Kidney epithelial cell (primary cell): ENCODE results near the gene PRR23E. TPM values are rescaled to one million over a fixed set of nuclear protein-coding genes. Genes with fewer than 3 reads are reported as not detected.

Experiments used
- DNase-seq: peaks from one replicate; pipeline ENCODE4 v3.0.0-alpha.2; 2010; ENCODE audit warnings: low read depth
- H3K27me3 ChIP-seq: 2 replicates; pipeline ENCODE4 v1.6.0; 2011; ENCODE audit warnings: low read length; ENCODE audit not compliant: control insufficient read depth, insufficient read depth
- H3K36me3 ChIP-seq: 2 replicates; pipeline ENCODE4 v1.5.1; 2011; ENCODE audit warnings: low read length; ENCODE audit not compliant: control insufficient read depth, insufficient read depth
- H3K4me3 ChIP-seq: 2 replicates; pipeline ENCODE4 v1.5.1; 2011; ENCODE audit warnings: low read depth, mild to moderate bottlenecking, control low read depth, low read length
- total RNA-seq: library from RNA; depleted of rRNA; stranded (reverse); fragments of >200 nt; gene quantifications from 2 replicates; pipeline ENCODE4 v1.2.3, GENCODE V29; 2015
- TF ChIP-seq, protein P1 (sequence below): IDR thresholded peaks from 2 replicates; pipeline ENCODE4 v1.5.1; 2011; ENCODE audit warnings: mild to moderate bottlenecking, moderate library complexity, low read length, control low read depth, inconsistent platforms; ENCODE audit not compliant: insufficient read depth, poor library complexity, severe bottlenecking

Gene PRR23E
- total RNA-seq, 1 donor from 2014 or later = not detected

DNA sequence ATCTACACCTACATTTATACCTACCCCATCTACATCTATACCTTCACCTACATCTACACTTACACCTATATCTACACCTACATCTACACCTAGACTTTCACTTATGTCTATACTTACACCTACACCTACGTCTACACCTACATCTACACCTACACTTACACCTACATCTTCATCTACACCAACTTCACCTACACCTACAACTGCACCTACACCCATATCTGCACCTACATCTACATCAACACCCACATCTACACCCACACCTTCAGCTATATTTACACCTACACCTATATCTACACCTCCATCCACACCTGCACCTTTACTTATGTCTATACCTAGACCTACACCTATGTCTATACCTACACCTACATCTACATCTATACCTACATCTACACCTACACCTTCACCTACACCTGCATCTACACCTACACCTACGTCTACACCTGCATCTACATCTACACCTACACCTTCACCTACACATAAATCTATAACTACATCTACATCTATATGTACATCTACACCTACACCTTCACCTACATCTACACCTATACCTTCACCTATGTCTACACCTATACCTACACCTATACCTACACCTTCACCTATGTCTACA lies 30.9 kb upstream of the PRR23E start:
- no peak for DNase-seq
- TF ChIP-seq, protein P1, sequence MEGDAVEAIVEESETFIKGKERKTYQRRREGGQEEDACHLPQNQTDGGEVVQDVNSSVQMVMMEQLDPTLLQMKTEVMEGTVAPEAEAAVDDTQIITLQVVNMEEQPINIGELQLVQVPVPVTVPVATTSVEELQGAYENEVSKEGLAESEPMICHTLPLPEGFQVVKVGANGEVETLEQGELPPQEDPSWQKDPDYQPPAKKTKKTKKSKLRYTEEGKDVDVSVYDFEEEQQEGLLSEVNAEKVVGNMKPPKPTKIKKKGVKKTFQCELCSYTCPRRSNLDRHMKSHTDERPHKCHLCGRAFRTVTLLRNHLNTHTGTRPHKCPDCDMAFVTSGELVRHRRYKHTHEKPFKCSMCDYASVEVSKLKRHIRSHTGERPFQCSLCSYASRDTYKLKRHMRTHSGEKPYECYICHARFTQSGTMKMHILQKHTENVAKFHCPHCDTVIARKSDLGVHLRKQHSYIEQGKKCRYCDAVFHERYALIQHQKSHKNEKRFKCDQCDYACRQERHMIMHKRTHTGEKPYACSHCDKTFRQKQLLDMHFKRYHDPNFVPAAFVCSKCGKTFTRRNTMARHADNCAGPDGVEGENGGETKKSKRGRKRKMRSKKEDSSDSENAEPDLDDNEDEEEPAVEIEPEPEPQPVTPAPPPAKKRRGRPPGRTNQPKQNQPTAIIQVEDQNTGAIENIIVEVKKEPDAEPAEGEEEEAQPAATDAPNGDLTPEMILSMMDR = no peak
- Histone ChIP-seq H3K27me3 (peaks cover 9% of the 10 kb centered on the region), H3K4me3 (no peak overlapping the region), H3K36me3 (no peaks in the 10 kb centered on the region)

DNA sequence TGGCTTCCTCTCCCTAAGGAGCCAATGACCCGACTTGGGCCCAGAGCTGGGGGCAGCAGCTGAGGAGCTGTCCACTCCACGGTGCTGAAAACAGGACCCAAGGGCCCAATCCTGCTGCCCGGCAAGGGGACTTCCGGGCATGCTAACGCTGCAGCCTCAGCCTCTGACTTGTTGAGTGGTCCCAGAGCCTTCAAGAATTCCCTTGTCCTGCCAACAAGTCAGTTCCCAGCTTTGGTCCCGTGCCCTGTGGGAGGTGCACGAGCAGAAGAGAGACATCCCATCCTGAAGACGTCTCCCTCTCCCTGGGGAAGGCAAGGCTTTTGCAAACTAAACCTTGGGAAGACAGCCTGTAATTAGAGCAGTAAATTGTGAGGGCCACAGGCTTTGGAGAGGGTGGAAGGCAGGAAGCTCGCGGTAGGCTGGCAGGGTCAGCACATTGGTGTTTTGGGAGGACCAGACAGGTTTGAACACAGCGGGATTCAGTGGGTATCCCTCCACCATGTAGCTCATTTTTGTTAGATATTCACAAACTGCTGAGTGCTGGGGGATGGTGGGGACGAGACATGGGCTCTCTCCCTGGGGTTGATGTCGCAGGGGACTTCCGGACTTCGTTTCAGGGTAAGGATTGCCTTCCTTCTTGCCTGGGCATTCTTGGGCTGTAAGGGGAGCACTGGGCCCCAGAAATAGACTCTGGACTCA lies 29.8 kb upstream of the PRR23E start:
- H3K4me3 ChIP-seq = no peak overlapping the region
- H3K36me3 ChIP-seq = no peaks in the 10 kb centered on the region
- H3K27me3 ChIP-seq = peaks cover 13% of the 10 kb centered on the region
- no peak for DNase-seq
- TF ChIP-seq, protein P1 = no peak

DNA sequence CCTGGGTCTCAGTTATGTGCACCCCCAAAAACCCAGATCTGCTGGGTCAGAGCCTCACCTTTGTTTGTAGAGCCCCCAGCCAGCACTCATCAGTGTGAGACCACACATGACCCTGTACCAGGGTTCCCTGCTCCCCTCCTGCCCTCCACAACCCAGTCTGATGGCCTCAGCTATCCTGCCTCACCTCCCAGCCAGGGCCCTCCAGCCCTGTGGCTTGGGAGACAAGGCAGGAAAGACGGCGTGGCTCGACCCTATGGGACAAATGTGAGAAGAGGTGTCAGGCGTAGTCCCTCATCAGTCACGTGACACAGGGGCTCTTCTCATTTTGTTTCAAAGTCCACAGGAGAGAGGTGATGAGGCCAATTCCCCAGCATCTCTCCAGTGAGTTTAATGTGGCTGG lies 28.3 kb upstream of the PRR23E start:
- Histone ChIP-seq H3K36me3 (no peaks in the 10 kb centered on the region), H3K27me3 (peaks cover 14% of the 10 kb centered on the region), H3K4me3 (no peak overlapping the region)
- DNase-seq = no peak
- TF ChIP-seq, protein P1 = no peak

DNA sequence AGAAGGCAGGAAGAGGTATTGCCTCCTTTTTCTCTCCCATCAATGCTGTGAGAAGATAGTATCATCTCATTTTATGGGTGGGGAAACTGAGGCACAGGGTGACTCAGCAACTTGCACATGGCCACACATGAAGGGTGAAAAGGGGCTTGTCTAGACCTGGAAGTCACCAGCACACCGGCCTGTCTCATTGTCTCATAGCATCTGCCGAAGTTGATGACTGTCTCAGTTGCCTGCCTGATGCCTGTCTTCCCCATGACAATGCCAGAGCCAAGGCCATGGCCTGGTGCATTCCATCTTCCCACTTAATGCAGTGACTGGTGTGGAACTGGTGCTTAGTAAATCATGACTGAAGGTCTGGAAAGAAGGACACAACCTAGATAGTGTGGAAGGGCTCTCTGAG lies 27.9 kb upstream of the PRR23E start:
- TF ChIP-seq, protein P1 = no peak
- no peak overlapping the region for H3K4me3 ChIP-seq
- H3K27me3 ChIP-seq = peaks cover 12% of the 10 kb centered on the region
- DNase-seq = no peak
- no peaks in the 10 kb centered on the region for H3K36me3 ChIP-seq

DNA sequence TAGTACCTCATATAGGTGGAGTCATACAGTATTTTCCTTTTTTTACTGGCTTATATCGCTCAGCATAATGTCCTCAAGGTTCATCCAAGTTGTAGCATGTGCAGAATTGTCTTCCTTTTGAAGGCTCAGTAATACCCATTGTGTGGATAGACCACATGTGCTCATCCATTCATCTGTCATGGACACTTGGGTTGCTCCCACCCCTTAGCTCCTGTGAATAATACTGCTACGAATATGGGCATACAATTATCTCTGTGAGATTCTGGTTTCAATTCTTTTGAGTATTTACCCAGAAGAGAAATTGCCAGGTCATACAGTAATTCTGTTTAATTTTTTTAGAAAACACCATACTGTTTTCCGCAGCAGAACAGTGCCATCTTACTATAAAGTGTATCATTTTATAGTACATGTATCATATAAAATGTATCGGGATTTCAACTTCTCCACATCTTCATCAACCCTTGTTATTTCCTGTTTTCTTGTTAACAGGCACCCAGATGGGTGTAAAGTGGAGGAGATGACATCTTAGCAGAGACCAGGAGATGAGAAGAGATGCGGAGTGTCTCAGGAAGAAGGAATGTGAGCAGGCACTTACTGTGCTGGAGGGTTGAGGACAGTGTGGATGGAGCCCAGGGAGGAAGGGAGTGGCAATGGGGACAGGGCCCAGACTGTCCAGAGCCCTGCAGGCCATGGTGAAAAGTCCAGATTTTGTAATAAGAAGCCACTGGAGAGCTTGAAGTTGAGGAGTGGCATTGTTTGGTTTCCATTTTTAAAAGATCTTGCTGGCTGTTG lies 27.0 kb upstream of the PRR23E start:
- no peak for DNase-seq

More for the DNA sequence above, 27.0 kb upstream of the PRR23E start:
- no peak overlapping the region for H3K4me3 ChIP-seq
- TF ChIP-seq, protein P1 = no peak
- H3K27me3 ChIP-seq = peaks cover 12% of the 10 kb centered on the region
- H3K36me3 ChIP-seq = no peaks in the 10 kb centered on the region
